ENCODE measurements around the gene CCDC171. TPM values are rescaled to one million over a fixed set of nuclear protein-coding genes. Genes with fewer than 3 reads are reported as not detected.
"Not testable (repeated sequence)": the region's sequence is repeated elsewhere in the genome, so short reads cannot be mapped to it uniquely, and the experiment has no call there.

The CCDC171 gene
- total and polyA plus RNA-seq, 2 experiments from 2014 or later: 0.73 to 2.9 TPM

DNA sequence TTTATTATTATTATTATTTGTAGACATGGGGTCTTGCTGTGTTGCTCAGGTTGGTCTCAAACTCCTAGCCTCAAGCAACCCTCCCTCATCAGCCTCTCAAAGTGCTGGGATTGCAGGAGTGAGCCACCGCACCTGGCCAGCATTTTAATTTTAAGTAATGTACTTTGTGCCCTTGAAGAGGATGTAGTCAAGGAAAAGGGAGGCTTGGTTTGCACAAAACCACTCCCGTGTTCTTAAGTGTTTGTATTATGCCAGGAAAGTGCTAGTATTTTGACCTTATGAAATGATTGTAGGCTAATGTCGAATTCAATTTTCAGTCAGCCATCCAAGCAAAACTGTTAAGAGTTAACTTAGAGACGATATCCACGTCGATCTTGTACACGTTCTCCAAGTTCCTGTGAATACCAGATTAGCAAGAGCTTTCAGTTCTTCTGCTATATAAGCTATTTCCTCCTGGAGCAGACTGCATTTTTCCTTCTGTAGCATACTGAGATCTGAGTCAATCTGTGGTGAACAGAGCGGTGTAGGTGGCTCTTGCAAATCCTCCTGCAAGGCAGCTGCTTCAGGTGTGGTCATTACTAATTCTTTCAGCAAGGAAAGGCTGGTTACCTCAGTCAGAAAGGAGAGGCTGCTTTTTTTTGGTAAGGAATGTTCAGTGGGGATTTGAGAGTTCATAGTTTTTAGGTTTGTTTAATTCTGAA is 23.7 kb downstream of the CCDC171 start:
- Histone ChIP-seq H3K4me1 (ENCODE audit: insufficient read depth) (no peaks in the 10 kb centered on the region), H4K20me1 (ENCODE audit: insufficient read depth, poor library complexity, severe bottlenecking) (no peaks in the 10 kb centered on the region), H3K4me2 (no peak overlapping the region), H2AFZ (no peak overlapping the region), H3K9me3 (ENCODE audit: low read depth) (no peaks in the 10 kb centered on the region), H3K4me3 (no peak overlapping the region), H3K27ac (no peak overlapping the region), H3K36me3 (replicated peaks; ENCODE audit: insufficient read depth, low read depth) (no peaks in the 10 kb centered on the region), H3K9me2 (replicated peaks; ENCODE audit: insufficient read depth) (no peaks in the 10 kb centered on the region), H3K79me2 (no peaks in the 10 kb centered on the region), H3K27me3 (no peaks in the 10 kb centered on the region)
- DNase-seq (ENCODE audit: low spot score): no peak
- TF ChIP-seq EZH2phosphoT487 (IDR thresholded peaks at IDR 0.05; ENCODE audit: low read depth, severe bottlenecking, unreplicated experiment) (no peak), EZH2 (IDR thresholded peaks at IDR 0.05; ENCODE audit: borderline replicate concordance) (no peak)
- TF ChIP-seq, protein P1, sequence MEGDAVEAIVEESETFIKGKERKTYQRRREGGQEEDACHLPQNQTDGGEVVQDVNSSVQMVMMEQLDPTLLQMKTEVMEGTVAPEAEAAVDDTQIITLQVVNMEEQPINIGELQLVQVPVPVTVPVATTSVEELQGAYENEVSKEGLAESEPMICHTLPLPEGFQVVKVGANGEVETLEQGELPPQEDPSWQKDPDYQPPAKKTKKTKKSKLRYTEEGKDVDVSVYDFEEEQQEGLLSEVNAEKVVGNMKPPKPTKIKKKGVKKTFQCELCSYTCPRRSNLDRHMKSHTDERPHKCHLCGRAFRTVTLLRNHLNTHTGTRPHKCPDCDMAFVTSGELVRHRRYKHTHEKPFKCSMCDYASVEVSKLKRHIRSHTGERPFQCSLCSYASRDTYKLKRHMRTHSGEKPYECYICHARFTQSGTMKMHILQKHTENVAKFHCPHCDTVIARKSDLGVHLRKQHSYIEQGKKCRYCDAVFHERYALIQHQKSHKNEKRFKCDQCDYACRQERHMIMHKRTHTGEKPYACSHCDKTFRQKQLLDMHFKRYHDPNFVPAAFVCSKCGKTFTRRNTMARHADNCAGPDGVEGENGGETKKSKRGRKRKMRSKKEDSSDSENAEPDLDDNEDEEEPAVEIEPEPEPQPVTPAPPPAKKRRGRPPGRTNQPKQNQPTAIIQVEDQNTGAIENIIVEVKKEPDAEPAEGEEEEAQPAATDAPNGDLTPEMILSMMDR (IDR thresholded peaks at IDR 0.05; ENCODE audit: poor library complexity): no peak
- WGBS (ENCODE audit: low lambda C conversion rate, missing lambda C conversion rate): 75% methylated on average over 8 of the region's 8 CpGs

- no peak overlapping the region for H3K4me3 ChIP-seq
- H3K79me2 ChIP-seq: no peaks in the 10 kb centered on the region
- no peaks in the 10 kb centered on the region for H3K9me2 ChIP-seq (replicated peaks; ENCODE audit: insufficient read depth)
- no peaks in the 10 kb centered on the region for H3K27me3 ChIP-seq
- no peaks in the 10 kb centered on the region for H4K20me1 ChIP-seq (ENCODE audit: insufficient read depth, poor library complexity, severe bottlenecking)
- 89% methylated on average over 6 of the region's 6 CpGs for WGBS (ENCODE audit: low lambda C conversion rate, missing lambda C conversion rate)
- no peak overlapping the region for H3K27ac ChIP-seq
- no peak for DNase-seq (ENCODE audit: low spot score)
- H2AFZ ChIP-seq: no peak overlapping the region
- no peak overlapping the region for H3K4me2 ChIP-seq
- H3K4me1 ChIP-seq (ENCODE audit: insufficient read depth): no peaks in the 10 kb centered on the region
- H3K36me3 ChIP-seq (replicated peaks; ENCODE audit: insufficient read depth, low read depth): no peaks in the 10 kb centered on the region
- H3K9me3 ChIP-seq (ENCODE audit: low read depth): no peaks in the 10 kb centered on the region
- TF ChIP-seq EZH2phosphoT487 (IDR thresholded peaks at IDR 0.05; ENCODE audit: low read depth, severe bottlenecking, unreplicated experiment) (no peak), EZH2 (IDR thresholded peaks at IDR 0.05; ENCODE audit: borderline replicate concordance) (no peak)
- TF ChIP-seq, protein P1 (IDR thresholded peaks at IDR 0.05; ENCODE audit: poor library complexity): no peak
Observed at GRCh38 chr9:15578714-15579113, 25.9 kb downstream of the CCDC171 start.

DNA sequence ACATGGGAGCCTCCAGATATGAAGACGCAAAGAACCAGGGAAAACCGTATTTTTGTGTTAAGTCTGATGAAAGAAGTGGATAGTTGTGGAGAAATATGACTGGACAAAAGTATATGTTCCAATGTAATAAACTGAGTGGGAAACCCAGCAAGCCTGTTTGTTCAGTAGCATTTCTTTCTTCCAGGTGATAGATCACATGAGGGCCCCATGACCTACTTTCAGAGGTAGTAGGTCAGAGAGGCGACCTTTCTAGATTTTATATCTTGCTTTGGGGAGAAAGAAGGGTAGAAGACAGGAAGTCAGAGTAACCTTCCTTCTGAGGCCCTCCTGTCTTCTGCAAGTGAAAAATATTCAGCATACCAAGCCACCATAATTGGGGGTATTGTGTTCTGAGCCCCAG is 31.5 kb downstream of the CCDC171 start:
- 95% methylated on average over 3 of the region's 3 CpGs for WGBS (ENCODE audit: low lambda C conversion rate, missing lambda C conversion rate)
- DNase-seq (ENCODE audit: low spot score): no peak
- H2AFZ ChIP-seq: no peak overlapping the region

DNA sequence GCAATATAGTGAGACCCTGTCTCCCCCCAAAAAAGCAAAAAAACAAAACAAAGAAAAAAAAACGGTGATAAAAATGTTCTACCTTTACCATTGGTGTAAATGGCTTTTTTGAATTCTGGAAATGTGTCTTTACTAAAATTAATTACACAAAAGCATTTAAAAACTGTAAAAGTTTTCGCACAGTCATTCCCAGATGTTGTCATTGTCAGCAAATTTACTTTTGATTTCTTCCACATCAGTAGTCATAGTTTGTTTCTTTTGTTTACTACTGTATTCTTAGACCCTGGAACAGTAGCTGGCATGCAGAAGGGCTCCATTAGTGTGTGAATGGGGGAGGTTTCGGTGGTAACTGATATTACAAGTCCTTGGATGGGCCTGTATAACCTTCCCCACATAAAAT is 39.5 kb downstream of the CCDC171 start:
- Histone ChIP-seq H2AFZ (no peak overlapping the region), H3K27ac (no peak overlapping the region), H3K79me2 (no peaks in the 10 kb centered on the region), H3K9me2 (replicated peaks; ENCODE audit: insufficient read depth) (no peaks in the 10 kb centered on the region), H4K20me1 (ENCODE audit: insufficient read depth, poor library complexity, severe bottlenecking) (no peaks in the 10 kb centered on the region), H3K27me3 (no peaks in the 10 kb centered on the region), H3K36me3 (replicated peaks; ENCODE audit: insufficient read depth, low read depth) (no peaks in the 10 kb centered on the region), H3K9me3 (ENCODE audit: low read depth) (no peaks in the 10 kb centered on the region), H3K4me3 (no peak overlapping the region), H3K4me1 (ENCODE audit: insufficient read depth) (no peaks in the 10 kb centered on the region), H3K4me2 (no peak overlapping the region)
- TF ChIP-seq EZH2 (IDR thresholded peaks at IDR 0.05; ENCODE audit: borderline replicate concordance) (no peak), EZH2phosphoT487 (IDR thresholded peaks at IDR 0.05; ENCODE audit: low read depth, severe bottlenecking, unreplicated experiment) (no peak)
- TF ChIP-seq, protein P1 (IDR thresholded peaks at IDR 0.05; ENCODE audit: poor library complexity): no peak
- no peak for DNase-seq (ENCODE audit: low spot score)
- 85% methylated on average over 3 of the region's 3 CpGs for WGBS (ENCODE audit: low lambda C conversion rate, missing lambda C conversion rate)

More for the DNA sequence above, 31.5 kb downstream of the CCDC171 start:
- H3K4me3 ChIP-seq: no peak overlapping the region
- no peaks in the 10 kb centered on the region for H3K4me1 ChIP-seq (ENCODE audit: insufficient read depth)
- no peaks in the 10 kb centered on the region for H3K9me2 ChIP-seq (replicated peaks; ENCODE audit: insufficient read depth)
- no peaks in the 10 kb centered on the region for H3K79me2 ChIP-seq
- H4K20me1 ChIP-seq (ENCODE audit: insufficient read depth, poor library complexity, severe bottlenecking): no peaks in the 10 kb centered on the region
- no peaks in the 10 kb centered on the region for H3K9me3 ChIP-seq (ENCODE audit: low read depth)
- H3K27ac ChIP-seq: no peak overlapping the region
- TF ChIP-seq EZH2 (IDR thresholded peaks at IDR 0.05; ENCODE audit: borderline replicate concordance): no peak
- H3K36me3 ChIP-seq (replicated peaks; ENCODE audit: insufficient read depth, low read depth): no peaks in the 10 kb centered on the region
- no peak overlapping the region for H3K4me2 ChIP-seq
- no peaks in the 10 kb centered on the region for H3K27me3 ChIP-seq

- 91% methylated on average over 1 of the region's 1 CpG for WGBS (ENCODE audit: low lambda C conversion rate, missing lambda C conversion rate)
- not testable (repeated sequence) for H3K79me2 ChIP-seq; H3K36me3 ChIP-seq (replicated peaks; ENCODE audit: insufficient read depth, low read depth)
Observed at GRCh38 chr9:15592940-15593339, 40.1 kb downstream of the CCDC171 start.

DNA sequence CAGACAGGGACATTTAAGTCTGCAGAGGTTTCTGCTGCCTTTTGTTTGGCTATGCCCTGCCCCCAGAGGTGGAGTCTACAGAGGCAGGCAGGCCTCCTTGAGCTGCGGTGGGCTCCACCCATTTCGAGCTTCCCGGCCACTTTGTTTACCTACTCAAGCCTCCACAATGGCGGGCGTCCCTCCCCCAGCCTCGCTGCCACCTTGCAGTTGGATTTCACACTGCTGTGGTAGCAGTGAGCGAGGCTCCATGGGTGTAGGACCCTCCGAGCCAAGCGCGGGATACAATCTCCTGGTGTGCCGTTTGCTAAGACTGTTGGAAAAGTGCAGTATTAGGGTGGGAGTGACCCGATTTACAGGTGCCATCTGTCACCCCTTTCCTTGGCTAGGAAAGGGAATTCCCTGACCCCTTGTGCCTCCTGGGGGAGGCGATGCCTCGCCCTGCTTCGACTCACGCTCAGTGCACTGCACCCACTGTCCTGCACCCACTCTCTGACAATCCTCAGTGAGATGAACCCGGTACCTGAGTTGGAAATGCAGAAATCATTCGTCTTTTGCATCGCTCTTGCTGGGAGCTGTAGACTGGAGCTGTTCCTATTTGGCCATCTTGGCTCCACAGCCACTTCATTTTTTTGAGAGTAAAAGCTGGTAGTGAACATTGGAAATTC is 48.0 kb downstream of the CCDC171 start:
- H3K9me2 ChIP-seq (replicated peaks; ENCODE audit: insufficient read depth); H3K9me3 ChIP-seq (ENCODE audit: low read depth); H3K36me3 ChIP-seq (replicated peaks; ENCODE audit: insufficient read depth, low read depth); H3K4me1 ChIP-seq (ENCODE audit: insufficient read depth); H2AFZ ChIP-seq; H4K20me1 ChIP-seq (ENCODE audit: insufficient read depth, poor library complexity, severe bottlenecking); H3K4me3 ChIP-seq; H3K27ac ChIP-seq; H3K79me2 ChIP-seq; DNase-seq (ENCODE audit: low spot score); H3K27me3 ChIP-seq; H3K4me2 ChIP-seq: not testable (repeated sequence)
- 97% methylated on average over 19 of the region's 19 CpGs for WGBS (ENCODE audit: low lambda C conversion rate, missing lambda C conversion rate)

More at GRCh38 chr9:15592940-15593339, 40.1 kb downstream of the CCDC171 start:
- not testable (repeated sequence) for H2AFZ ChIP-seq; H3K4me3 ChIP-seq; DNase-seq (ENCODE audit: low spot score); H3K27ac ChIP-seq; H4K20me1 ChIP-seq (ENCODE audit: insufficient read depth, poor library complexity, severe bottlenecking); H3K4me2 ChIP-seq; H3K27me3 ChIP-seq; H3K4me1 ChIP-seq (ENCODE audit: insufficient read depth); H3K9me3 ChIP-seq (ENCODE audit: low read depth); H3K9me2 ChIP-seq (replicated peaks; ENCODE audit: insufficient read depth)

Measured in hepatocyte (in vitro differentiated cells).